Vagina (tissue), 2 donors: ENCODE data around the gene CYP3A4. TPM values are rescaled to one million over a fixed set of nuclear protein-coding genes. Genes with fewer than 3 reads are reported as not detected.
"Not testable (repeated sequence)": the region's sequence is repeated elsewhere in the genome, so short reads cannot be mapped to it uniquely, and the experiment has no call there.

ENCODE experiments used
- DNase-seq, 2 donors: peaks; one replicate each; pipeline ENCODE4 v3.0.0-alpha.2; 2017; ENCODE audit errors: extremely low spot score in 2 of 2
- H3K27ac ChIP-seq: fragments of 200-600 bp; sonication (generic); one replicate; pipeline ENCODE4 v1.5.1; 2019
- H3K27me3 ChIP-seq: fragments of 200-600 bp; sonication (generic); one replicate; pipeline ENCODE4 v1.5.1; 2019
- H3K36me3 ChIP-seq, 2 donors: fragments of 200-600 bp; sonication (generic); one replicate each; pipeline ENCODE4 v1.5.1; 2017 to 2019
- H3K4me1 ChIP-seq: fragments of 200-600 bp; sonication (generic); one replicate; pipeline ENCODE4 v1.5.1; 2019
- H3K4me3 ChIP-seq, 2 donors: fragments of 200-600 bp; sonication (generic); 1 replicate in 1 of 2; 2 replicates in 1 of 2; pipeline ENCODE4 v1.5.1; 2016 to 2019
- H3K9me3 ChIP-seq: fragments of 200-600 bp; sonication (generic); one replicate; pipeline ENCODE4 v1.5.1; 2019
- CTCF ChIP-seq, 3 experiments: fragments of 450-650 bp in 2 of 3; fragments of 200-600 bp in 1 of 3; sonication (generic) in 1 of 3; IDR thresholded peaks; one replicate each; pipeline ENCODE4 v1.5.1; 2017 to 2019; ENCODE audit warnings: antibody characterized with exemption in 3 of 3, mild to moderate bottlenecking in 2 of 3, moderate library complexity in 2 of 3
- POLR2A ChIP-seq, 2 donors: fragments of 450-650 bp; IDR thresholded peaks; one replicate each; pipeline ENCODE4 v1.6.1; 2017; ENCODE audit warnings: antibody characterized with exemption in 2 of 2, mild to moderate bottlenecking in 2 of 2, moderate library complexity in 2 of 2
- POLR2AphosphoS5 ChIP-seq, 2 donors: sonication (generic); formaldehyde crosslinking; IDR thresholded peaks; one replicate each; pipeline ENCODE4 v1.9.0; 2017; ENCODE audit warnings: antibody characterized with exemption in 2 of 2, mild to moderate bottlenecking in 2 of 2, low read depth in 1 of 2; ENCODE audit not compliant: insufficient read depth in 1 of 2
- intact Hi-C: fragments of 100-400 bp; cut with DNase I; formaldehyde crosslinking; loops from one replicate; pipeline ENCODE4 v1.15.1; 2023
- total RNA-seq: library from RNA; depleted of rRNA; stranded (reverse); fragments of >200 nt; gene quantifications from one replicate; pipeline ENCODE4 v1.2.3, GENCODE V29; 2016

The CYP3A4 gene
- total RNA-seq, 1 donor from 2014 or later, result not detected

GRCh38 chr7:99786726-99787335 is 2.8 kb upstream of the CYP3A4 start:
- TF ChIP-seq CTCF (IDR thresholded peaks at IDR 0.05) (no peak), POLR2AphosphoS5 (IDR thresholded peaks at IDR 0.05; ENCODE audit: insufficient read depth in 1 of 2, low read depth in 1 of 2) (peak in 1 of 2 donors; percentile 56), POLR2A (IDR thresholded peaks at IDR 0.05) (no peak)
- peaks cover 3% of the 10 kb centered on the region for H3K4me1 ChIP-seq
- no peaks in the 10 kb centered on the region for H3K36me3 ChIP-seq
- H3K27ac ChIP-seq, result no peak overlapping the region
- H3K4me3 ChIP-seq, result no peak overlapping the region
- no peaks in the 10 kb centered on the region for H3K27me3 ChIP-seq
- no peaks in the 10 kb centered on the region for H3K9me3 ChIP-seq
- intact Hi-C loops, result no loop called here
- no peak for DNase-seq

- H3K4me3 ChIP-seq, H3K36me3 ChIP-seq, H3K9me3 ChIP-seq, DNase-seq, H3K27ac ChIP-seq, intact Hi-C loops, H3K4me1 ChIP-seq, H3K27me3 ChIP-seq: not testable (repeated sequence)
Observed at GRCh38 chr7:99785654-99786053, 1.7 kb upstream of the CYP3A4 start.

- no peak for TF ChIP-seq CTCF (IDR thresholded peaks at IDR 0.05)
- DNase-seq, result no peak
- Histone ChIP-seq H3K36me3 (no peaks in the 10 kb centered on the region), H3K27me3 (no peaks in the 10 kb centered on the region), H3K4me3 (no peak overlapping the region), H3K4me1 (peaks cover 3% of the 10 kb centered on the region), H3K27ac (no peak overlapping the region), H3K9me3 (no peaks in the 10 kb centered on the region)
- intact Hi-C loops, result no loop called here
Observed at GRCh38 chr7:99782012-99782953, 1.7 kb downstream of the CYP3A4 start.

- no peaks in the 10 kb centered on the region for H3K4me1 ChIP-seq
- TF ChIP-seq POLR2A (IDR thresholded peaks at IDR 0.05), result no peak
- intact Hi-C loops, result no loop called here
- no peaks in the 10 kb centered on the region for H3K9me3 ChIP-seq
- H3K36me3 ChIP-seq, result no peaks in the 10 kb centered on the region
- no peak overlapping the region for H3K27ac ChIP-seq
- no peaks in the 10 kb centered on the region for H3K27me3 ChIP-seq
- no peak for DNase-seq
- no peak overlapping the region for H3K4me3 ChIP-seq
Observed at GRCh38 chr7:99780588-99780987, 3.4 kb downstream of the CYP3A4 start.

GRCh38 chr7:99779949-99780348 is 4.0 kb downstream of the CYP3A4 start:
- H3K4me3 ChIP-seq, result no peak overlapping the region
- DNase-seq, result no peak
- no peaks in the 10 kb centered on the region for H3K27me3 ChIP-seq
- H3K4me1 ChIP-seq, result no peaks in the 10 kb centered on the region
- no peak overlapping the region for H3K27ac ChIP-seq
- no peaks in the 10 kb centered on the region for H3K36me3 ChIP-seq
- TF ChIP-seq POLR2AphosphoS5 (IDR thresholded peaks at IDR 0.05; ENCODE audit: insufficient read depth in 1 of 2, low read depth in 1 of 2), result no peak
- no peak for TF ChIP-seq CTCF (IDR thresholded peaks at IDR 0.05)
- TF ChIP-seq POLR2A (IDR thresholded peaks at IDR 0.05), result no peak
- intact Hi-C loops, result no loop called here
- no peaks in the 10 kb centered on the region for H3K9me3 ChIP-seq

- Histone ChIP-seq H3K4me3 (no peak overlapping the region), H3K27ac (no peak overlapping the region), H3K36me3 (no peaks in the 10 kb centered on the region), H3K4me1 (no peaks in the 10 kb centered on the region), H3K27me3 (no peaks in the 10 kb centered on the region), H3K9me3 (no peaks in the 10 kb centered on the region)
- intact Hi-C loops, result no loop called here
- TF ChIP-seq CTCF (IDR thresholded peaks at IDR 0.05), result no peak
- TF ChIP-seq POLR2A (IDR thresholded peaks at IDR 0.05), result no peak
- TF ChIP-seq POLR2AphosphoS5 (IDR thresholded peaks at IDR 0.05; ENCODE audit: insufficient read depth in 1 of 2, low read depth in 1 of 2), result no peak
- no peak for DNase-seq
Observed at GRCh38 chr7:99778880-99779279, 5.1 kb downstream of the CYP3A4 start.

- H3K27me3 ChIP-seq, H3K27ac ChIP-seq, H3K36me3 ChIP-seq, H3K4me3 ChIP-seq, DNase-seq, H3K4me1 ChIP-seq, intact Hi-C loops, H3K9me3 ChIP-seq: not testable (repeated sequence)
Observed at GRCh38 chr7:99773395-99773794, 10.6 kb downstream of the CYP3A4 start.
